Panc1 (cell line): ENCODE results near the gene GSK3B. TPM values are rescaled to one million over a fixed set of nuclear protein-coding genes. Genes with fewer than 3 reads are reported as not detected.

Experiments used
- ATAC-seq: fragments of 200-7000 bp; cut with Tn5 transposase; 2 replicates; pipeline ENCODE4 v1.9.1; 2020; ENCODE audit warnings: mild to moderate bottlenecking, moderate library complexity
- BruUV-seq: library from RNA; stranded (reverse); fragments of 400-500 nt; replicated peaks from 2 replicates; lab custom pipeline; 2021; lab: Mats Ljungman, UMichigan
- CTCF ChIA-PET: fragments of 300-600 bp; sonication (Branson Sonifier 250); formaldehyde crosslinking; loops from one replicate; lab custom pipeline; 2022; ENCODE audit warnings: antibody characterized with exemption; lab: Charles Lee
- POLR2A ChIA-PET: fragments of 300-600 bp; sonication (Branson Sonifier 250); formaldehyde crosslinking; loops from one replicate; lab custom pipeline; 2022; ENCODE audit warnings: antibody characterized with exemption; lab: Charles Lee
- DNase-seq: peaks from one replicate; pipeline ENCODE4 v3.0.0-alpha.2; 2010; ENCODE audit warnings: low read depth, low spot score
- H3K27ac ChIP-seq: 2 replicates; pipeline ENCODE4 v1.5.1; 2011; ENCODE audit warnings: mild to moderate bottlenecking, low read length, inconsistent platforms
- H3K27me3 ChIP-seq: fragments of 200-500 bp; sonication (Bioruptor generic); 2 replicates; pipeline ENCODE4 v1.6.0; 2014; ENCODE audit warnings: low read length, inconsistent platforms; ENCODE audit not compliant: control insufficient read depth, insufficient read depth
- H3K36me3 ChIP-seq: fragments of 200-500 bp; sonication (Bioruptor generic); 2 replicates; pipeline ENCODE4 v1.5.1; 2014; ENCODE audit warnings: inconsistent platforms, mild to moderate bottlenecking, low read length, moderate library complexity; ENCODE audit not compliant: control insufficient read depth, insufficient read depth
- H3K4me1 ChIP-seq: 2 replicates; pipeline ENCODE4 v1.5.1; 2011; ENCODE audit warnings: inconsistent platforms, mild to moderate bottlenecking, low read length, moderate library complexity; ENCODE audit not compliant: control insufficient read depth, insufficient read depth
- H3K4me3 ChIP-seq, 2 experiments: 2 replicates each; pipeline ENCODE4 v1.5.1; 2011 to 2012; ENCODE audit warnings: low read depth in 2 of 2, low read length in 2 of 2, mild to moderate bottlenecking in 2 of 2, inconsistent platforms in 1 of 2, moderate library complexity in 1 of 2
- H3K9me3 ChIP-seq: fragments of 200-500 bp; sonication (Bioruptor generic); 2 replicates; pipeline ENCODE4 v1.5.1; 2014; ENCODE audit warnings: low read depth, mild to moderate bottlenecking, inconsistent platforms, low read length, moderate library complexity; ENCODE audit not compliant: control insufficient read depth, insufficient read depth
- CTCF ChIP-seq: fragments of 450-650 bp; IDR thresholded peaks from 2 replicates; pipeline ENCODE4 v1.5.1; 2017; ENCODE audit warnings: mild to moderate bottlenecking
- POLR2AphosphoS5 ChIP-seq: IDR thresholded peaks from 2 replicates; pipeline ENCODE4 v1.6.1; 2012; ENCODE audit warnings: mild to moderate bottlenecking, low read depth, low read length, moderate library complexity
- SIN3A ChIP-seq: IDR thresholded peaks from 2 replicates; pipeline ENCODE4 v1.6.1; 2012; ENCODE audit warnings: low read depth, mild to moderate bottlenecking, low read length, moderate library complexity, borderline replicate concordance; ENCODE audit not compliant: insufficient read depth
- TCF7L2 ChIP-seq: IDR thresholded peaks from 2 replicates; pipeline ENCODE4 v1.6.1; 2011; ENCODE audit warnings: mild to moderate bottlenecking, low read depth, low read length, inconsistent platforms
- in situ Hi-C: cut with HindIII; loops from 2 replicates; pipeline ENCODE4 v1.10.0; 2016; ENCODE audit warnings: low sequenced_read_pairs, low pct_unique_long_range_greater_than_20kb
- intact Hi-C: fragments of 100-400 bp; cut with micrococcal nuclease; formaldehyde crosslinking; loops from one replicate; pipeline ENCODE4 v1.10.0; 2022; ENCODE audit not compliant: unreplicated experiment
- total RNA-seq: library from RNA; stranded (reverse); gene quantifications from one replicate; pipeline ENCODE4 v1.2.1, GENCODE V29; 2021; ENCODE audit not compliant: unreplicated experiment
- TF ChIP-seq, protein P1 (sequence below), 2 experiments: IDR thresholded peaks; 2 replicates each; pipeline ENCODE4 v1.6.1; 2011 to 2012; ENCODE audit warnings: low read depth in 2 of 2, control low read depth in 1 of 2, low read length in 1 of 2, mild to moderate bottlenecking in 1 of 2, moderate library complexity in 1 of 2; ENCODE audit not compliant: insufficient read depth in 1 of 2

GSK3B gene
- total RNA-seq, 1 experiment from 2014 or later: 35.3 TPM

GRCh38 chr3:120031561-120031960 lies 62.7 kb downstream of the GSK3B start:
- BruUV-seq: no TSS peak
- DNase-seq: no peak
- Histone ChIP-seq H3K4me3 (no peak overlapping the region), H3K4me1 (no peaks in the 10 kb centered on the region), H3K9me3 (no peaks in the 10 kb centered on the region), H3K36me3 (no peaks in the 10 kb centered on the region; the same call in 1 of the 2 replicates), H3K27me3 (no peaks in the 10 kb centered on the region), H3K27ac (no peak overlapping the region)
- in situ Hi-C loops: no loop called here
- TF ChIP-seq CTCF (no peak), TCF7L2 (no peak), POLR2AphosphoS5 (no peak), SIN3A (no peak)
- TF ChIP-seq, protein P1, sequence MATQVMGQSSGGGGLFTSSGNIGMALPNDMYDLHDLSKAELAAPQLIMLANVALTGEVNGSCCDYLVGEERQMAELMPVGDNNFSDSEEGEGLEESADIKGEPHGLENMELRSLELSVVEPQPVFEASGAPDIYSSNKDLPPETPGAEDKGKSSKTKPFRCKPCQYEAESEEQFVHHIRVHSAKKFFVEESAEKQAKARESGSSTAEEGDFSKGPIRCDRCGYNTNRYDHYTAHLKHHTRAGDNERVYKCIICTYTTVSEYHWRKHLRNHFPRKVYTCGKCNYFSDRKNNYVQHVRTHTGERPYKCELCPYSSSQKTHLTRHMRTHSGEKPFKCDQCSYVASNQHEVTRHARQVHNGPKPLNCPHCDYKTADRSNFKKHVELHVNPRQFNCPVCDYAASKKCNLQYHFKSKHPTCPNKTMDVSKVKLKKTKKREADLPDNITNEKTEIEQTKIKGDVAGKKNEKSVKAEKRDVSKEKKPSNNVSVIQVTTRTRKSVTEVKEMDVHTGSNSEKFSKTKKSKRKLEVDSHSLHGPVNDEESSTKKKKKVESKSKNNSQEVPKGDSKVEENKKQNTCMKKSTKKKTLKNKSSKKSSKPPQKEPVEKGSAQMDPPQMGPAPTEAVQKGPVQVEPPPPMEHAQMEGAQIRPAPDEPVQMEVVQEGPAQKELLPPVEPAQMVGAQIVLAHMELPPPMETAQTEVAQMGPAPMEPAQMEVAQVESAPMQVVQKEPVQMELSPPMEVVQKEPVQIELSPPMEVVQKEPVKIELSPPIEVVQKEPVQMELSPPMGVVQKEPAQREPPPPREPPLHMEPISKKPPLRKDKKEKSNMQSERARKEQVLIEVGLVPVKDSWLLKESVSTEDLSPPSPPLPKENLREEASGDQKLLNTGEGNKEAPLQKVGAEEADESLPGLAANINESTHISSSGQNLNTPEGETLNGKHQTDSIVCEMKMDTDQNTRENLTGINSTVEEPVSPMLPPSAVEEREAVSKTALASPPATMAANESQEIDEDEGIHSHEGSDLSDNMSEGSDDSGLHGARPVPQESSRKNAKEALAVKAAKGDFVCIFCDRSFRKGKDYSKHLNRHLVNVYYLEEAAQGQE (IDR thresholded peaks at IDR 0.05; ENCODE audit: insufficient read depth in 1 of 2, low read depth in 2 of 2, low read length in 1 of 2): no peak
- no peak for ATAC-seq
- CTCF ChIA-PET: no interaction called here
- POLR2A ChIA-PET: no interaction called here
- intact Hi-C loops: no loop called here

- H3K9me3 ChIP-seq: no peaks in the 10 kb centered on the region
- H3K27me3 ChIP-seq: no peaks in the 10 kb centered on the region
- no peaks in the 10 kb centered on the region for H3K36me3 ChIP-seq
- in situ Hi-C loops: no loop called here
- intact Hi-C loops: no loop called here
- ATAC-seq (no peak), DNase-seq (no peak)
- CTCF ChIA-PET: no interaction called here
- H3K27ac ChIP-seq: no peak overlapping the region
- H3K4me1 ChIP-seq: no peaks in the 10 kb centered on the region
- POLR2A ChIA-PET: no interaction called here
- no peak for TF ChIP-seq CTCF
- no peak for TF ChIP-seq POLR2AphosphoS5
- no peak for TF ChIP-seq SIN3A
- no peak for TF ChIP-seq TCF7L2
- TF ChIP-seq, protein P1 (IDR thresholded peaks at IDR 0.05; ENCODE audit: insufficient read depth in 1 of 2, low read depth in 2 of 2, low read length in 1 of 2): no peak
- BruUV-seq: no TSS peak
- H3K4me3 ChIP-seq: no peak overlapping the region
Observed at GRCh38 chr3:120029749-120030148, 64.5 kb downstream of the GSK3B start.
